Vagina (tissue), 2 donors: ENCODE data around the gene PHKA2. TPM values are rescaled to one million over a fixed set of nuclear protein-coding genes. Genes with fewer than 3 reads are reported as not detected.

Experiments
- DNase-seq, 2 donors: peaks; one replicate each; pipeline ENCODE4 v3.0.0-alpha.2; 2017; ENCODE audit errors: extremely low spot score in 2 of 2
- H3K27ac ChIP-seq: fragments of 200-600 bp; sonication (generic); one replicate; pipeline ENCODE4 v1.5.1; 2019
- H3K27me3 ChIP-seq: fragments of 200-600 bp; sonication (generic); one replicate; pipeline ENCODE4 v1.5.1; 2019
- H3K36me3 ChIP-seq, 2 donors: fragments of 200-600 bp; sonication (generic); one replicate each; pipeline ENCODE4 v1.5.1; 2017 to 2019
- H3K4me1 ChIP-seq: fragments of 200-600 bp; sonication (generic); one replicate; pipeline ENCODE4 v1.5.1; 2019
- H3K4me3 ChIP-seq, 2 donors: fragments of 200-600 bp; sonication (generic); 1 replicate in 1 of 2; 2 replicates in 1 of 2; pipeline ENCODE4 v1.5.1; 2016 to 2019
- H3K9me3 ChIP-seq: fragments of 200-600 bp; sonication (generic); one replicate; pipeline ENCODE4 v1.5.1; 2019
- POLR2A ChIP-seq, 2 donors: fragments of 450-650 bp; IDR thresholded peaks; one replicate each; pipeline ENCODE4 v1.6.1; 2017; ENCODE audit warnings: antibody characterized with exemption in 2 of 2, mild to moderate bottlenecking in 2 of 2, moderate library complexity in 2 of 2
- POLR2AphosphoS5 ChIP-seq, 2 donors: sonication (generic); formaldehyde crosslinking; IDR thresholded peaks; one replicate each; pipeline ENCODE4 v1.9.0; 2017; ENCODE audit warnings: antibody characterized with exemption in 2 of 2, mild to moderate bottlenecking in 2 of 2, low read depth in 1 of 2; ENCODE audit not compliant: insufficient read depth in 1 of 2
- intact Hi-C: fragments of 100-400 bp; cut with DNase I; formaldehyde crosslinking; loops from one replicate; pipeline ENCODE4 v1.15.1; 2023
- total RNA-seq: library from RNA; depleted of rRNA; stranded (reverse); fragments of >200 nt; gene quantifications from one replicate; pipeline ENCODE4 v1.2.3, GENCODE V29; 2016
- TF ChIP-seq, protein P1 (sequence below), 3 experiments: fragments of 450-650 bp in 2 of 3; fragments of 200-600 bp in 1 of 3; sonication (generic) in 1 of 3; IDR thresholded peaks; one replicate each; pipeline ENCODE4 v1.5.1; 2017 to 2019; ENCODE audit warnings: antibody characterized with exemption in 3 of 3, mild to moderate bottlenecking in 2 of 3, moderate library complexity in 2 of 3

Gene PHKA2
- total RNA-seq, 1 donor from 2014 or later = 29.5 TPM

GRCh38 chrX:18890049-18890381 lies 93.9 kb downstream of the PHKA2 start:
- H3K27me3 ChIP-seq = no peaks in the 10 kb centered on the region

DNA sequence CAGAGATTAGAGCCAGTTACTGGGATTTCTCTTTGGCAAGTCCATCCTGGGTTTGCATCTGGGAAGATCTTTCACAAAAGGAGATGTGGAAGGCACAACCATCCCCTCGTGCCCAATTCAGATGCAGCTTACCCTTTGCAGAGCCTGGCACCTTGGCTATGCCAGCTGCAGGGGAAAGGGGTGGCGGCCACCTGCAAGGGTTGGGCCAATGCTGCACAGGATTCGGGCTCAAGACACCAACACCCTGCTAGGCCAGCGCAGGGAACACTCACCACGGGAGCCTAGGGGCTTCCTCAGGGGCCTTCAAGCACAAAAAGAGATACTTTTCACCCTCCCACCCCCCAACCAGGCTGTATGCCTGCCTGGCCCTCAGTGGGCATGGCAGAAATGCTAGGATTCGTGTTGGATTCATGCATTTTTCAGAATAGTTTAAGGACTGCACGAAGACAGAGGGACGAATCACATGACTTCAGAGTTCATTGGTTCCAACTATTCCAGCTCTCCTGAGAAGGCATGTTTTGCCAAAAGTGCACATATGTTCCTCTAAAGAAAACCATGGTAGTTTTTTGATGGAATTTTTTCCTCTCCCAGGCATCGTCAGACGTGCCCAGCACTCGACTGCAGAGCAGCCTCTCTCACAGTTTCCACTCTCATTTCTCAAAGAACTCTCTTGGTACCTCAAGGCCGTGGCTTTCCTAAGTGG lies 94.4 kb downstream of the PHKA2 start:
- H3K27ac ChIP-seq = no peak overlapping the region
- no peaks in the 10 kb centered on the region for H3K27me3 ChIP-seq
- intact Hi-C loops = no loop called here

More at GRCh38 chrX:18890049-18890381, 93.9 kb downstream of the PHKA2 start:
- no peaks in the 10 kb centered on the region for H3K9me3 ChIP-seq
- TF ChIP-seq POLR2AphosphoS5 (IDR thresholded peaks at IDR 0.05; ENCODE audit: insufficient read depth in 1 of 2, low read depth in 1 of 2) (no peak), POLR2A (IDR thresholded peaks at IDR 0.05) (no peak)
- TF ChIP-seq, protein P1, sequence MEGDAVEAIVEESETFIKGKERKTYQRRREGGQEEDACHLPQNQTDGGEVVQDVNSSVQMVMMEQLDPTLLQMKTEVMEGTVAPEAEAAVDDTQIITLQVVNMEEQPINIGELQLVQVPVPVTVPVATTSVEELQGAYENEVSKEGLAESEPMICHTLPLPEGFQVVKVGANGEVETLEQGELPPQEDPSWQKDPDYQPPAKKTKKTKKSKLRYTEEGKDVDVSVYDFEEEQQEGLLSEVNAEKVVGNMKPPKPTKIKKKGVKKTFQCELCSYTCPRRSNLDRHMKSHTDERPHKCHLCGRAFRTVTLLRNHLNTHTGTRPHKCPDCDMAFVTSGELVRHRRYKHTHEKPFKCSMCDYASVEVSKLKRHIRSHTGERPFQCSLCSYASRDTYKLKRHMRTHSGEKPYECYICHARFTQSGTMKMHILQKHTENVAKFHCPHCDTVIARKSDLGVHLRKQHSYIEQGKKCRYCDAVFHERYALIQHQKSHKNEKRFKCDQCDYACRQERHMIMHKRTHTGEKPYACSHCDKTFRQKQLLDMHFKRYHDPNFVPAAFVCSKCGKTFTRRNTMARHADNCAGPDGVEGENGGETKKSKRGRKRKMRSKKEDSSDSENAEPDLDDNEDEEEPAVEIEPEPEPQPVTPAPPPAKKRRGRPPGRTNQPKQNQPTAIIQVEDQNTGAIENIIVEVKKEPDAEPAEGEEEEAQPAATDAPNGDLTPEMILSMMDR (IDR thresholded peaks at IDR 0.05) = no peak
- peaks cover 6% of the 10 kb centered on the region for H3K4me1 ChIP-seq
- no peak for DNase-seq
- no peak overlapping the region for H3K4me3 ChIP-seq
- no peaks in the 10 kb centered on the region for H3K36me3 ChIP-seq
- no peak overlapping the region for H3K27ac ChIP-seq
- intact Hi-C loops = no loop called here

DNA sequence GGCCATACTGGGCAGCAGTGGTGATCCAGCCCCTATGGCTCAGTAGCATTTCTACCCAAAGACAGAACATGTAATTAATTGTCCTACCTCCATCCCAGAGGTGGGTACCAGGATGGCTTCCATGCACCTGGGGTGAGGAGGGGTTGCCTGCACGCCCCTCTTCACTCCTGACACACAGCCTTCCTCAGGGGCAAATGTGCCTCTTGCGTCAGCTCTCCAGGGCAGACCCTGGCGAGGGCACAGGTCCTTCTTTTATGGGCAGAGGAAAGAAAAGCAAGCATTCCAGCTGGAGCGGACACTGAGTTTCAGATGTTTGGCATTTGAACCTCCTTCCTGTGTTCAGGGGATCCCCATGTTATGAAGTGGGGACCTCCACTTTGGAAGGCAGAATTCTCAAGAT lies 95.6 kb downstream of the PHKA2 start:
- H3K27me3 ChIP-seq = no peaks in the 10 kb centered on the region
- H3K36me3 ChIP-seq = no peaks in the 10 kb centered on the region
- TF ChIP-seq POLR2A (IDR thresholded peaks at IDR 0.05) (no peak), POLR2AphosphoS5 (IDR thresholded peaks at IDR 0.05; ENCODE audit: insufficient read depth in 1 of 2, low read depth in 1 of 2) (no peak)
- TF ChIP-seq, protein P1 (IDR thresholded peaks at IDR 0.05) = no peak
- H3K27ac ChIP-seq = no peak overlapping the region
- no peaks in the 10 kb centered on the region for H3K9me3 ChIP-seq
- H3K4me1 ChIP-seq = peaks cover 5% of the 10 kb centered on the region
- DNase-seq = no peak
- no peak overlapping the region for H3K4me3 ChIP-seq
- intact Hi-C loops = no loop called here

More for the DNA sequence above, 94.4 kb downstream of the PHKA2 start:
- Histone ChIP-seq H3K36me3 (no peaks in the 10 kb centered on the region), H3K4me1 (peaks cover 5% of the 10 kb centered on the region), H3K9me3 (no peaks in the 10 kb centered on the region), H3K4me3 (no peak overlapping the region)
- no peak for DNase-seq
- no peak for TF ChIP-seq POLR2A (IDR thresholded peaks at IDR 0.05)
- TF ChIP-seq, protein P1 (IDR thresholded peaks at IDR 0.05) = no peak
- no peak for TF ChIP-seq POLR2AphosphoS5 (IDR thresholded peaks at IDR 0.05; ENCODE audit: insufficient read depth in 1 of 2, low read depth in 1 of 2)

DNA sequence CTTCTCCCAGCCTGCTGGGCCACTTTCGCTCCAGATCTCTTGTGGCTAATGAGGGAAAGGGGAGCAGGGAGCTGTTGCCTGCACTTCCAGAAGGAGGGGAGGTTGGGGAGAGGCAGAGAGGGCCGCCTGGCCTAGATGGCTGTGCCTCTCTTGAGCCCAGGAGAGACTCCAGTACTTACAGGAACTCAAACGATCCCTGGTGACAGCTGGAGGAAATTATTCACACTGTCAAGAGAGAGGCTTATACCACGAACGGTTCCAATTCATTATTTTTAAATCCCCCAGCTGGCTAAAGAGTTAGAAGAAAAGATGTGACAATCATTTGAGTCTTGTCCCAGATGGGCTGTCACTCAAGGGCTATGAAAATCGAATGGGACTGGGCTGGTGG lies 96.1 kb downstream of the PHKA2 start:
- Histone ChIP-seq H3K27me3 (no peaks in the 10 kb centered on the region), H3K36me3 (no peaks in the 10 kb centered on the region), H3K4me3 (no peak overlapping the region), H3K9me3 (no peaks in the 10 kb centered on the region), H3K27ac (no peak overlapping the region), H3K4me1 (peaks cover 5% of the 10 kb centered on the region)
- no peak for TF ChIP-seq POLR2A (IDR thresholded peaks at IDR 0.05)
- TF ChIP-seq, protein P1 (IDR thresholded peaks at IDR 0.05) = no peak
- TF ChIP-seq POLR2AphosphoS5 (IDR thresholded peaks at IDR 0.05; ENCODE audit: insufficient read depth in 1 of 2, low read depth in 1 of 2) = no peak
- intact Hi-C loops = no loop called here
- DNase-seq = no peak

GRCh38 chrX:18887177-18887824 lies 96.6 kb downstream of the PHKA2 start:
- intact Hi-C loops = no loop called here
- peak overlapping the region; percentile 78 for H3K27ac ChIP-seq
- H3K36me3 ChIP-seq = no peaks in the 10 kb centered on the region
- peak overlapping the region; percentile 31 to 39 for H3K4me3 ChIP-seq
- no peaks in the 10 kb centered on the region for H3K9me3 ChIP-seq
- no peak for DNase-seq
- H3K4me1 ChIP-seq = peaks cover 5% of the 10 kb centered on the region
- no peaks in the 10 kb centered on the region for H3K27me3 ChIP-seq
- TF ChIP-seq POLR2AphosphoS5 (IDR thresholded peaks at IDR 0.05; ENCODE audit: insufficient read depth in 1 of 2, low read depth in 1 of 2) = peak in 1 of 2 donors; percentile 8
- TF ChIP-seq, protein P1 (IDR thresholded peaks at IDR 0.05) = no peak
